B cell (primary cell): ENCODE data around the gene TSPO2. TPM values are rescaled to one million over a fixed set of nuclear protein-coding genes. Genes with fewer than 3 reads are reported as not detected.

Experiments used
- ATAC-seq: fragments of 200-7000 bp; cut with Tn5 transposase; one replicate; pipeline ENCODE4 v1.10.0; 2021; ENCODE audit warnings: low read depth, mild to moderate bottlenecking, moderate number of reproducible peaks, moderate library complexity
- CTCF ChIA-PET: fragments of 350-600 bp; sonication (Branson Sonifier 250); formaldehyde crosslinking; loops from one replicate; lab custom pipeline; 2021; ENCODE audit warnings: antibody characterized with exemption, inconsistent platforms; lab: Charles Lee
- POLR2A ChIA-PET: fragments of 350-600 bp; sonication (Branson Sonifier 250); formaldehyde crosslinking; loops from one replicate; lab custom pipeline; 2021; ENCODE audit warnings: antibody characterized with exemption; lab: Charles Lee
- DNase-seq: peaks from one replicate; pipeline ENCODE4 v3.0.0; 2013
- H2AFZ ChIP-seq: 2 replicates; pipeline ENCODE4 v1.6.1; 2012; ENCODE audit warnings: mild to moderate bottlenecking, low read depth, low read length; ENCODE audit not compliant: insufficient read depth, poor library complexity, severe bottlenecking
- H3K27ac ChIP-seq, 2 donors: 1 replicate in 1 of 2; 2 replicates in 1 of 2; pipeline ENCODE4 v1.5.1; 2012 to 2013; ENCODE audit warnings: low read length in 2 of 2, mild to moderate bottlenecking in 2 of 2, moderate library complexity in 1 of 2
- H3K27me3 ChIP-seq, 4 experiments: fragments of 200-600 bp in 1 of 4; sonication (generic) in 1 of 4; replicated peaks in 1 of 4; 1 replicate in 2 of 4; 2 replicates in 2 of 4; pipeline versions ENCODE4 v1.6.1 to v1.7.0; 2013 to 2016; ENCODE audit warnings: low read length in 3 of 4, mild to moderate bottlenecking in 2 of 4, mixed read lengths in 1 of 4, moderate library complexity in 1 of 4; ENCODE audit not compliant: insufficient read depth in 4 of 4, control insufficient read depth in 3 of 4; ENCODE audit errors: control extremely low read depth in 1 of 4
- H3K36me3 ChIP-seq, 2 experiments: replicated peaks in 1 of 2; 1 replicate in 1 of 2; 2 replicates in 1 of 2; pipeline versions ENCODE4 v1.6.1 to v1.7.1; 2013; ENCODE audit warnings: low read length in 1 of 2; ENCODE audit not compliant: insufficient read depth in 2 of 2, control insufficient read depth in 1 of 2; ENCODE audit errors: control extremely low read depth in 1 of 2, extremely low read depth in 1 of 2
- H3K4me1 ChIP-seq, 2 donors: fragments of 200-600 bp in 1 of 2; sonication (generic) in 1 of 2; 1 replicate in 1 of 2; 2 replicates in 1 of 2; pipeline versions ENCODE4 v1.5.1 to v1.6.1; 2013 to 2017; ENCODE audit warnings: low read length in 2 of 2; ENCODE audit not compliant: control insufficient read depth in 2 of 2, insufficient read depth in 2 of 2
- H3K4me2 ChIP-seq: replicated peaks from 2 replicates; pipeline ENCODE3; 2012; ENCODE audit warnings: mild to moderate bottlenecking, low read depth, low read length; ENCODE audit not compliant: poor library complexity, severe bottlenecking
- H3K4me3 ChIP-seq, 5 experiments: fragments of 200-600 bp in 1 of 5; sonication (generic) in 1 of 5; 1 replicate in 3 of 5; 2 replicates in 2 of 5; pipeline versions ENCODE4 v1.5.1 to v1.7.0; 2011 to 2016; ENCODE audit warnings: low read length in 4 of 5, mild to moderate bottlenecking in 4 of 5, low read depth in 2 of 5, control low read depth in 1 of 5, moderate library complexity in 1 of 5; ENCODE audit not compliant: insufficient read depth in 1 of 5; ENCODE audit errors: control extremely low read depth in 1 of 5, extremely low read depth in 1 of 5
- H3K79me2 ChIP-seq: fragments of 200-600 bp; sonication (generic); one replicate; pipeline ENCODE4 v1.6.0; 2016; ENCODE audit warnings: low read length; ENCODE audit not compliant: control insufficient read depth, insufficient read depth
- H3K9ac ChIP-seq: fragments of 200-600 bp; sonication (generic); 2 replicates; pipeline ENCODE4 v1.6.1; 2017; ENCODE audit warnings: mild to moderate bottlenecking, low read length, moderate library complexity
- H3K9me3 ChIP-seq, 3 donors: one replicate each; pipeline versions ENCODE4 v1.6.1 to v1.7.1; 2013; ENCODE audit warnings: low read length in 2 of 3; ENCODE audit not compliant: control insufficient read depth in 2 of 3, insufficient read depth in 1 of 3; ENCODE audit errors: control extremely low read depth in 1 of 3
- H4K20me1 ChIP-seq: 2 replicates; pipeline ENCODE4 v1.6.0; 2012; ENCODE audit warnings: mild to moderate bottlenecking, low read length; ENCODE audit not compliant: insufficient read depth, control insufficient read depth, poor library complexity, severe bottlenecking
- H3K27ac Mint-ChIP-seq: one replicate; pipeline ENCODE4 v1.8.0; 2021; ENCODE audit warnings: mixed read lengths
- H3K27me3 Mint-ChIP-seq: one replicate; pipeline ENCODE4 v1.8.0; 2021; ENCODE audit warnings: mixed read lengths
- H3K4me1 Mint-ChIP-seq: one replicate; pipeline ENCODE4 v1.8.0; 2021; ENCODE audit warnings: mixed read lengths
- H3K4me3 Mint-ChIP-seq: one replicate; pipeline ENCODE4 v1.8.0; 2021; ENCODE audit warnings: mixed read lengths
- H3K9me3 Mint-ChIP-seq: one replicate; pipeline ENCODE4 v1.8.0; 2022; ENCODE audit warnings: mixed read lengths; ENCODE audit not compliant: insufficient read depth
- EZH2 ChIP-seq: IDR thresholded peaks from 2 replicates; pipeline ENCODE4 v1.6.1; 2012; ENCODE audit warnings: borderline replicate concordance, low read depth, mild to moderate bottlenecking, moderate library complexity, low read length; ENCODE audit not compliant: insufficient read depth, poor library complexity, severe bottlenecking
- WGBS: methylation state at CpG from one replicate; pipeline ENCODE4 v1.1.5; 2013; ENCODE audit warnings: missing lambda C conversion rate; ENCODE audit not compliant: insufficient coverage; 5-methylcytosine and 5-hydroxymethylcytosine counted together
- intact Hi-C: fragments of 100-400 bp; cut with micrococcal nuclease; formaldehyde crosslinking; loops from one replicate; pipeline ENCODE4 v1.10.0; 2022
- polyA plus RNA-seq: library from polyadenylated mRNA; depleted of rRNA; stranded (reverse); fragments of >200 nt; gene quantifications from 2 replicates; pipeline ENCODE4 v1.2.3, GENCODE V29; 2012
- total RNA-seq, 2 donors: library from RNA; stranded (reverse); fragments of 120-200 nt in 1 of 2; gene quantifications; 1 replicate in 1 of 2; 2 replicates in 1 of 2; pipeline versions ENCODE4 v1.2.3 to v1.2.4, GENCODE V29; 2013 to 2022
- TF ChIP-seq, protein P1 (sequence below): fragments of 200-600 bp; IDR thresholded peaks from one replicate; pipeline ENCODE4 v1.8.0; 2022; ENCODE audit warnings: antibody characterized with exemption, mild to moderate bottlenecking

TSPO2 gene
- total and polyA plus RNA-seq, 2 donors (not counting 1 experiment from before 2014, with no cell fraction given), result not detected

DNA sequence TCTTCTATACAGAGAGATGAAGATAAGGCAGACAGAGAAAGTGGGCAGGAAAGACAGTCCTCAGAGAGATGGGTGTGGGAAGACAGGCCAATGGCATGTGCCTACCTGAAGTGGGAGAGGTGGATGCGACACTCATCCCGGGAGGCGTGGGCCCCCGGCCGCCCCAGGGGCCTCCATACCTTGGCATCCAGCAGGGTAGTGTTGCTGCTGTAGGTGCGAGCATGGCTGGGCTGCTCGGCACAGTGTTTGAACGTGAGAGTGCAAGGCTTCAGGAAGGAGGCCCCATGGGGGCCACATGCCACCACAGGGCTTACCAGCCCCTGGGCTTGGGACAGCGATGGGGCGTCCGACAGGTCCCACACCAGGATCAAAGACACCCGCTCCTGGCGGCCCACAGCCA, 8.5 kb upstream of the TSPO2 start:
- POLR2A ChIA-PET, result no interaction called here
- H3K9me3 ChIP-seq, result no peaks in the 10 kb centered on the region
- no peak for ATAC-seq

GRCh38 chr6:41036186-41036585, 6.1 kb upstream of the TSPO2 start:
- no peak overlapping the region for H3K4me3 ChIP-seq
- H3K4me1 ChIP-seq, result no peaks in the 10 kb centered on the region
- Mint-ChIP-seq H3K27ac (no peak overlapping the region), H3K9me3 (no peaks in the 10 kb centered on the region), H3K27me3 (no peaks in the 10 kb centered on the region), H3K4me3 (no peak overlapping the region), H3K4me1 (peaks cover under 1% of the 10 kb centered on the region)
- ATAC-seq (no peak), DNase-seq (no peak)
- H4K20me1 ChIP-seq, result no peaks in the 10 kb centered on the region
- intact Hi-C loops, result no loop called here
- TF ChIP-seq, protein P1, sequence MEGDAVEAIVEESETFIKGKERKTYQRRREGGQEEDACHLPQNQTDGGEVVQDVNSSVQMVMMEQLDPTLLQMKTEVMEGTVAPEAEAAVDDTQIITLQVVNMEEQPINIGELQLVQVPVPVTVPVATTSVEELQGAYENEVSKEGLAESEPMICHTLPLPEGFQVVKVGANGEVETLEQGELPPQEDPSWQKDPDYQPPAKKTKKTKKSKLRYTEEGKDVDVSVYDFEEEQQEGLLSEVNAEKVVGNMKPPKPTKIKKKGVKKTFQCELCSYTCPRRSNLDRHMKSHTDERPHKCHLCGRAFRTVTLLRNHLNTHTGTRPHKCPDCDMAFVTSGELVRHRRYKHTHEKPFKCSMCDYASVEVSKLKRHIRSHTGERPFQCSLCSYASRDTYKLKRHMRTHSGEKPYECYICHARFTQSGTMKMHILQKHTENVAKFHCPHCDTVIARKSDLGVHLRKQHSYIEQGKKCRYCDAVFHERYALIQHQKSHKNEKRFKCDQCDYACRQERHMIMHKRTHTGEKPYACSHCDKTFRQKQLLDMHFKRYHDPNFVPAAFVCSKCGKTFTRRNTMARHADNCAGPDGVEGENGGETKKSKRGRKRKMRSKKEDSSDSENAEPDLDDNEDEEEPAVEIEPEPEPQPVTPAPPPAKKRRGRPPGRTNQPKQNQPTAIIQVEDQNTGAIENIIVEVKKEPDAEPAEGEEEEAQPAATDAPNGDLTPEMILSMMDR, result no peak
- TF ChIP-seq EZH2, result no peak
- H3K79me2 ChIP-seq, result no peaks in the 10 kb centered on the region
- H2AFZ ChIP-seq, result no peak overlapping the region
- ChIA-PET CTCF (interaction anchor here (1.0 to 3.0 kb wide), 5 partner anchors 9 to 284 kb away, joined by 3 to 23 read pairs (median 5); no protein-coding TSS in a partner anchor), POLR2A (no interaction called here)
- no peaks in the 10 kb centered on the region for H3K36me3 ChIP-seq
- no CpG with 5 or more reads among the region's 3 CpGs for WGBS
- no peak overlapping the region for H3K27ac ChIP-seq
- H3K9ac ChIP-seq, result no peak overlapping the region
- no peaks in the 10 kb centered on the region for H3K9me3 ChIP-seq
- no peaks in the 10 kb centered on the region for H3K27me3 ChIP-seq
- H3K4me2 ChIP-seq, result no peak overlapping the region

More for the DNA sequence above, 8.5 kb upstream of the TSPO2 start:
- DNase-seq, result no peak
- no peak overlapping the region for H3K27ac ChIP-seq
- H3K4me2 ChIP-seq, result no peak overlapping the region
- no peak overlapping the region for H3K27ac Mint-ChIP-seq
- intact Hi-C loops, result no loop called here
- TF ChIP-seq, protein P1, result no peak
- no peak for TF ChIP-seq EZH2
- H2AFZ ChIP-seq, result no peak overlapping the region
- CTCF ChIA-PET, result no interaction called here
- no peak overlapping the region for H3K4me3 ChIP-seq
- no peaks in the 10 kb centered on the region for H3K9me3 Mint-ChIP-seq
- no peaks in the 10 kb centered on the region for H3K36me3 ChIP-seq
- H3K4me1 ChIP-seq, result peaks cover 4 to 7% of the 10 kb centered on the region in 2 donors
- H4K20me1 ChIP-seq, result no peaks in the 10 kb centered on the region
- H3K4me3 Mint-ChIP-seq, result no peak overlapping the region
- H3K79me2 ChIP-seq, result no peaks in the 10 kb centered on the region
- peaks cover 10% of the 10 kb centered on the region for H3K4me1 Mint-ChIP-seq
- H3K9ac ChIP-seq, result no peak overlapping the region
- no peaks in the 10 kb centered on the region for H3K27me3 Mint-ChIP-seq
- no peaks in the 10 kb centered on the region for H3K27me3 ChIP-seq
- 97% methylated on average over 13 of the region's 13 CpGs for WGBS
